IMR-90 (cell line): ENCODE results near the gene PAX5. TPM values are rescaled to one million over a fixed set of nuclear protein-coding genes. Genes with fewer than 3 reads are reported as not detected.

Source experiments
- ATAC-seq: fragments of 200-7000 bp; cut with Tn5 transposase; 2 replicates; pipeline ENCODE4 v1.9.1; 2020; ENCODE audit warnings: low read depth, mild to moderate bottlenecking, moderate library complexity
- BruUV-seq: library from RNA; stranded (reverse); fragments of 400-500 nt; replicated peaks from 2 replicates; lab custom pipeline; 2021; lab: Mats Ljungman, UMichigan
- CTCF ChIA-PET: fragments of 300-600 bp; formaldehyde crosslinking; extraction: SDS; loops from one replicate; lab custom pipeline; 2021; ENCODE audit warnings: antibody characterized with exemption; lab: Yijun Ruan, JAX
- POLR2A ChIA-PET: fragments of 300-600 bp; sonication (Branson Sonifier 250); formaldehyde crosslinking; loops from one replicate; lab custom pipeline; 2022; ENCODE audit warnings: antibody characterized with exemption; ENCODE audit not compliant: unreplicated experiment; lab: Charles Lee
- DNase-seq: peaks from one replicate; pipeline ENCODE4 v3.0.0; 2013
- H2AFZ ChIP-seq: replicated peaks from 2 replicates; pipeline ENCODE3; 2013; ENCODE audit warnings: low read length, mild to moderate bottlenecking; ENCODE audit not compliant: poor library complexity
- H2AK5ac ChIP-seq: 2 replicates; pipeline ENCODE4 v1.6.1; 2013; ENCODE audit warnings: low read depth, low read length, inconsistent platforms
- H2AK9ac ChIP-seq: replicated peaks from 2 replicates; pipeline ENCODE3; 2013; ENCODE audit warnings: mild to moderate bottlenecking, low read depth, low read length, moderate library complexity; ENCODE audit not compliant: poor library complexity
- H2BK120ac ChIP-seq: 2 replicates; pipeline ENCODE4 v1.6.1; 2013; ENCODE audit warnings: low read depth, low read length, inconsistent platforms
- H2BK15ac ChIP-seq: 3 replicates; pipeline ENCODE4 v1.6.1; 2013; ENCODE audit warnings: low read depth, low read length, inconsistent platforms
- H2BK20ac ChIP-seq: 2 replicates; pipeline ENCODE4 v1.6.1; 2013; ENCODE audit warnings: low read depth, mild to moderate bottlenecking, inconsistent platforms, low read length, moderate library complexity
- H2BK5ac ChIP-seq: 2 replicates; pipeline ENCODE4 v1.6.1; 2013; ENCODE audit warnings: mild to moderate bottlenecking, low read depth, low read length, inconsistent platforms; ENCODE audit not compliant: poor library complexity, severe bottlenecking
- H3K14ac ChIP-seq: replicated peaks from 2 replicates; pipeline ENCODE4 v1.6.1; 2013; ENCODE audit warnings: low read depth, low read length, inconsistent platforms
- H3K18ac ChIP-seq: 2 replicates; pipeline ENCODE4 v1.6.1; 2013; ENCODE audit warnings: low read depth, low read length, control low read depth
- H3K23ac ChIP-seq: 2 replicates; pipeline ENCODE4 v1.6.1; 2013; ENCODE audit warnings: low read depth, low read length, inconsistent platforms
- H3K27ac ChIP-seq: 2 replicates; pipeline ENCODE4 v1.5.1; 2013; ENCODE audit warnings: mild to moderate bottlenecking, control low read depth, low read length; ENCODE audit not compliant: insufficient read depth
- H3K27me3 ChIP-seq: 2 replicates; pipeline ENCODE4 v1.6.1; 2013; ENCODE audit warnings: low read length; ENCODE audit not compliant: control insufficient read depth, insufficient read depth
- H3K36me3 ChIP-seq: 2 replicates; pipeline ENCODE4 v1.6.1; 2013; ENCODE audit warnings: low read length, mixed read lengths; ENCODE audit not compliant: control insufficient read depth, insufficient read depth
- H3K4ac ChIP-seq: 2 replicates; pipeline ENCODE4 v1.6.1; 2013; ENCODE audit warnings: low read depth, low read length, inconsistent platforms
- H3K4me1 ChIP-seq: 2 replicates; pipeline ENCODE4 v1.6.1; 2013; ENCODE audit warnings: low read length, mixed read lengths; ENCODE audit not compliant: control insufficient read depth, insufficient read depth
- H3K4me2 ChIP-seq: 2 replicates; pipeline ENCODE4 v1.6.1; 2013; ENCODE audit warnings: low read depth, mild to moderate bottlenecking, control low read depth, low read length, moderate library complexity
- H3K4me3 ChIP-seq: 2 replicates; pipeline ENCODE4 v1.5.1; 2013; ENCODE audit warnings: low read depth, mild to moderate bottlenecking, control low read depth, low read length, moderate library complexity; ENCODE audit not compliant: insufficient read depth
- H3K56ac ChIP-seq: 2 replicates; pipeline ENCODE4 v1.6.1; 2013; ENCODE audit warnings: low read length, inconsistent platforms; ENCODE audit not compliant: insufficient read depth; ENCODE audit errors: extremely low read depth
- H3K79me1 ChIP-seq, 2 experiments: 2 replicates each; pipeline ENCODE4 v1.6.1; 2013; ENCODE audit warnings: low read length in 2 of 2, inconsistent platforms in 1 of 2, low read depth in 1 of 2
- H3K9ac ChIP-seq: 2 replicates; pipeline ENCODE4 v1.6.1; 2013; ENCODE audit warnings: low read depth, low read length, control low read depth
- H3K9me1 ChIP-seq: 2 replicates; pipeline ENCODE4 v1.6.1; 2013; ENCODE audit warnings: low read length, inconsistent platforms; ENCODE audit not compliant: insufficient read depth
- H3K9me3 ChIP-seq: 2 replicates; pipeline ENCODE4 v1.6.1; 2013; ENCODE audit warnings: low read length; ENCODE audit not compliant: control insufficient read depth, insufficient read depth
- H4K20me1 ChIP-seq: 2 replicates; pipeline ENCODE4 v1.6.1; 2013; ENCODE audit warnings: low read length, inconsistent platforms; ENCODE audit not compliant: insufficient read depth
- H4K5ac ChIP-seq: 2 replicates; pipeline ENCODE4 v1.6.1; 2013; ENCODE audit warnings: mild to moderate bottlenecking, low read depth, low read length, control low read depth
- H4K8ac ChIP-seq, 2 experiments: 2 replicates each; pipeline ENCODE4 v1.6.1; 2013; ENCODE audit warnings: low read depth in 2 of 2, low read length in 2 of 2, control low read depth in 1 of 2, inconsistent platforms in 1 of 2
- H4K91ac ChIP-seq: 2 replicates; pipeline ENCODE4 v1.6.1; 2013; ENCODE audit warnings: low read depth, low read length, inconsistent platforms; ENCODE audit not compliant: insufficient read depth
- BHLHE40 ChIP-seq: fragments of 150-350 bp; IDR thresholded peaks from 2 replicates; pipeline ENCODE4 v1.6.1; 2016; ENCODE audit warnings: mild to moderate bottlenecking, low read depth, low read length
- CEBPB ChIP-seq: IDR thresholded peaks from 2 replicates; pipeline ENCODE4 v1.6.1; 2012; ENCODE audit warnings: low read depth, low read length, improper control_type of control experiment
- CHD1 ChIP-seq: IDR thresholded peaks from 2 replicates; pipeline ENCODE4 v1.6.1; 2012; ENCODE audit warnings: low read depth, low read length, improper control_type of control experiment
- CTCF ChIP-seq: conservative IDR thresholded peaks from 2 replicates; pipeline ENCODE4 v1.5.1; 2012; ENCODE audit warnings: mild to moderate bottlenecking, low read depth, low read length, improper control_type of control experiment
- ELK1 ChIP-seq: fragments of 150-350 bp; IDR thresholded peaks from 2 replicates; pipeline ENCODE4 v1.6.1; 2016; ENCODE audit warnings: low read depth, mild to moderate bottlenecking, low read length, moderate library complexity, borderline replicate concordance
- FOS ChIP-seq: fragments of 150-350 bp; IDR thresholded peaks from 2 replicates; pipeline ENCODE4 v1.6.1; 2016; ENCODE audit warnings: low read depth, low read length
- MAFK ChIP-seq: IDR thresholded peaks from 2 replicates; pipeline ENCODE4 v1.6.1; 2012; ENCODE audit warnings: low read depth, low read length, improper control_type of control experiment
- MAZ ChIP-seq: IDR thresholded peaks from 2 replicates; pipeline ENCODE4 v1.6.1; 2012; ENCODE audit warnings: low read depth, mild to moderate bottlenecking, low read length, improper control_type of control experiment, moderate library complexity, borderline replicate concordance
- MXI1 ChIP-seq: IDR thresholded peaks from 2 replicates; pipeline ENCODE4 v1.6.1; 2012; ENCODE audit warnings: low read depth, mild to moderate bottlenecking, low read length, moderate library complexity, borderline replicate concordance
- NFE2L2 ChIP-seq: fragments of 150-350 bp; IDR thresholded peaks from 2 replicates; pipeline ENCODE4 v1.6.1; 2016; ENCODE audit warnings: low read depth, mild to moderate bottlenecking, low read length
- POLR2A ChIP-seq: IDR thresholded peaks from 2 replicates; pipeline ENCODE4 v1.6.1; 2012; ENCODE audit warnings: mild to moderate bottlenecking, low read depth, low read length
- RAD21 ChIP-seq: IDR thresholded peaks from 2 replicates; pipeline ENCODE4 v1.6.1; 2012; ENCODE audit warnings: low read length, improper control_type of control experiment
- RCOR1 ChIP-seq: IDR thresholded peaks from 2 replicates; pipeline ENCODE4 v1.6.1; 2012; ENCODE audit warnings: mild to moderate bottlenecking, low read length, improper control_type of control experiment; ENCODE audit not compliant: insufficient replicate concordance
- RFX5 ChIP-seq: IDR thresholded peaks from 2 replicates; pipeline ENCODE4 v1.8.0; 2012; ENCODE audit warnings: low read depth, mild to moderate bottlenecking, low read length, moderate library complexity
- SMC3 ChIP-seq: fragments of 150-350 bp; IDR thresholded peaks from 2 replicates; pipeline ENCODE4 v1.6.1; 2016; ENCODE audit warnings: low read depth, mild to moderate bottlenecking, antibody characterized with exemption, low read length, moderate library complexity
- USF2 ChIP-seq: fragments of 150-350 bp; IDR thresholded peaks from 2 replicates; pipeline ENCODE4 v1.6.1; 2017; ENCODE audit warnings: mild to moderate bottlenecking, antibody characterized with exemption, low read length, low read depth
- WGBS, 2 experiments: methylation state at CpG; one replicate each; pipeline versions ENCODE4 v1.1.5 to v1.1.7; 2013; ENCODE audit warnings: missing lambda C conversion rate in 2 of 2; ENCODE audit not compliant: insufficient read length in 1 of 2; ENCODE audit errors: extremely low coverage in 2 of 2; 5-methylcytosine and 5-hydroxymethylcytosine counted together
- dilution Hi-C: fragments of 300-500 bp; cut with HindIII; formaldehyde crosslinking; loops from one replicate; pipeline ENCODE4 v1.14.3; 2018; ENCODE audit warnings: low sequenced_read_pairs; ENCODE audit not compliant: unreplicated experiment
- in situ Hi-C: fragments of 300-500 bp; cut with MboI; formaldehyde crosslinking; loops from 3 replicates; pipeline ENCODE4 v1.14.3; 2019; ENCODE audit warnings: low sequenced_read_pairs, inconsistent platforms, mixed read lengths
- intact Hi-C: fragments of 100-400 bp; cut with micrococcal nuclease; formaldehyde crosslinking; loops from 2 replicates; pipeline ENCODE4 v1.10.0; 2022
- polyA plus RNA-seq, 3 experiments: library from polyadenylated mRNA; depleted of rRNA; stranded (reverse); fragments of >200 nt; gene quantifications; 2 replicates each; pipeline ENCODE4 v1.2.3, GENCODE V29; 2012; ENCODE audit warnings: low replicate concordance in 1 of 3
- total RNA-seq: library from RNA; depleted of rRNA; stranded (reverse); fragments of >200 nt; gene quantifications from 2 replicates; pipeline ENCODE4 v1.2.3, GENCODE V29; 2012

PAX5 gene
- total and polyA plus RNA-seq, 2 of the 4 experiments (the other 2 are of a cell fraction) = not detected

- dilution Hi-C loops (no loop called here), in situ Hi-C loops (no loop called here), intact Hi-C loops (no loop called here)
- Histone ChIP-seq H2AK5ac (no peak overlapping the region), H3K9me3 (no peaks in the 10 kb centered on the region), H2AFZ (no peak overlapping the region), H3K9me1 (no peaks in the 10 kb centered on the region), H4K20me1 (no peaks in the 10 kb centered on the region), H3K14ac (no peak overlapping the region), H3K27ac (no peak overlapping the region), H3K56ac (no peak overlapping the region), H4K5ac (no peak overlapping the region), H3K18ac (no peak overlapping the region), H3K4me3 (no peak overlapping the region), H3K4me1 (no peaks in the 10 kb centered on the region), H2BK20ac (no peak overlapping the region), H3K79me1 (no peaks in the 10 kb centered on the region), H3K4ac (no peak overlapping the region), H3K4me2 (no peak overlapping the region), H2AK9ac (no peak overlapping the region), H2BK120ac (no peak overlapping the region), H3K27me3 (peaks cover 53% of the 10 kb centered on the region), H3K36me3 (no peaks in the 10 kb centered on the region), H4K91ac (no peak overlapping the region), H3K9ac (no peak overlapping the region), H3K23ac (no peak overlapping the region), H2BK15ac (no peak overlapping the region), H4K8ac (no peak overlapping the region), H2BK5ac (no peak overlapping the region)
- WGBS, 2 experiments = no CpG with 5 or more reads among the region's 6 CpGs
- CTCF ChIA-PET = no interaction called here
- TF ChIP-seq MAZ (no peak), CHD1 (no peak), USF2 (no peak), MAFK (no peak), CEBPB (no peak), MXI1 (no peak), ELK1 (no peak), CTCF (no peak), NFE2L2 (no peak), BHLHE40 (no peak), FOS (no peak), SMC3 (no peak), RAD21 (no peak), RCOR1 (no peak), RFX5 (no peak), POLR2A (no peak)
- DNase-seq (no peak), ATAC-seq (no peak)
- BruUV-seq = no TSS peak
- POLR2A ChIA-PET = no interaction called here
Observed at GRCh38 chr9:36896296-36896695, 137.8 kb downstream of the PAX5 start.
